Cardiac muscle cell (in vitro differentiated cells and primary cell): ENCODE data around the gene PIK3R6. TPM values are rescaled to one million over a fixed set of nuclear protein-coding genes. Genes with fewer than 3 reads are reported as not detected.

ENCODE experiments used
- DNase-seq, 2 donors: peaks; one replicate each; pipeline versions ENCODE4 v3.0.0 to v3.0.0-alpha.2; 2010 to 2017; ENCODE audit warnings: low read depth in 1 of 2, low spot score in 1 of 2
- H3K27ac ChIP-seq: fragments of 200-600 bp; sonication (generic); 2 replicates; pipeline ENCODE4 v1.5.1; 2016
- H3K27me3 ChIP-seq: fragments of 200-600 bp; sonication (generic); 2 replicates; pipeline ENCODE4 v1.6.0; 2016; ENCODE audit warnings: control low read depth
- H3K36me3 ChIP-seq: fragments of 200-600 bp; sonication (generic); 2 replicates; pipeline ENCODE4 v1.5.1; 2016; ENCODE audit warnings: control low read depth
- H3K4me1 ChIP-seq: fragments of 200-600 bp; sonication (generic); 2 replicates; pipeline ENCODE4 v1.8.1; 2017; ENCODE audit warnings: low read depth, mild to moderate bottlenecking, mixed run types
- H3K4me3 ChIP-seq: fragments of 200-600 bp; sonication (generic); 2 replicates; pipeline ENCODE4 v1.5.1; 2016; ENCODE audit warnings: mild to moderate bottlenecking
- H3K9me3 ChIP-seq: fragments of 200-600 bp; sonication (generic); 2 replicates; pipeline ENCODE4 v1.5.1; 2017; ENCODE audit warnings: low read depth, mild to moderate bottlenecking, control low read depth
- CTCF ChIP-seq: IDR thresholded peaks from 2 replicates; pipeline ENCODE4 v1.5.1; 2012; ENCODE audit warnings: low read depth, mild to moderate bottlenecking, low read length
- polyA plus RNA-seq: library from polyadenylated mRNA; unstranded; fragments of >200 nt; fragmentation: Nextera tagmentation; extraction: Ambion mirVana; gene quantifications from 2 replicates; pipeline ENCODE4 v1.2.1, GENCODE V29; 2016
- total RNA-seq: library from RNA; depleted of rRNA; stranded (reverse); fragments of >200 nt; gene quantifications from 2 replicates; pipeline ENCODE4 v1.2.3, GENCODE V29; 2016

PIK3R6 gene
- total and polyA plus RNA-seq, 2 experiments from 2014 or later: 0.48 TPM; not detected in 1

- Histone ChIP-seq H3K36me3 (no peaks in the 10 kb centered on the region), H3K4me3 (no peak overlapping the region), H3K27ac (no peak overlapping the region), H3K4me1 (peaks cover 4% of the 10 kb centered on the region), H3K27me3 (no peaks in the 10 kb centered on the region), H3K9me3 (no peaks in the 10 kb centered on the region)
- no peak for TF ChIP-seq CTCF
- no peak for DNase-seq
These were observed 3.0 kb upstream of the PIK3R6 start for GRCh38 chr17:8870406-8871040.

- Histone ChIP-seq H3K4me3 (no peak overlapping the region), H3K36me3 (no peaks in the 10 kb centered on the region), H3K4me1 (no peaks in the 10 kb centered on the region), H3K27ac (no peak overlapping the region), H3K27me3 (no peaks in the 10 kb centered on the region), H3K9me3 (no peaks in the 10 kb centered on the region)
- DNase-seq: no peak
- no peak for TF ChIP-seq CTCF
These were observed 1.8 kb upstream of the PIK3R6 start for GRCh38 chr17:8869114-8869815.

GRCh38 chr17:8868529-8868951 lies 1.1 kb upstream of the PIK3R6 start:
- no peaks in the 10 kb centered on the region for H3K4me1 ChIP-seq
- H3K27ac ChIP-seq: no peak overlapping the region
- no peak overlapping the region for H3K4me3 ChIP-seq
- no peak for DNase-seq
- TF ChIP-seq CTCF: no peak
- H3K36me3 ChIP-seq: no peaks in the 10 kb centered on the region
- no peaks in the 10 kb centered on the region for H3K27me3 ChIP-seq
- H3K9me3 ChIP-seq: no peaks in the 10 kb centered on the region

- DNase-seq: no peak
- no peaks in the 10 kb centered on the region for H3K4me1 ChIP-seq
- no peaks in the 10 kb centered on the region for H3K27me3 ChIP-seq
- H3K27ac ChIP-seq: no peak overlapping the region
- no peaks in the 10 kb centered on the region for H3K36me3 ChIP-seq
- no peak for TF ChIP-seq CTCF
- no peak overlapping the region for H3K4me3 ChIP-seq
- no peaks in the 10 kb centered on the region for H3K9me3 ChIP-seq
These were observed 618 bp upstream of the PIK3R6 start for GRCh38 chr17:8868092-8868491.

- DNase-seq: no peak
- TF ChIP-seq CTCF: no peak
- H3K4me1 ChIP-seq: peaks cover 3% of the 10 kb centered on the region
- no peak overlapping the region for H3K4me3 ChIP-seq
- H3K9me3 ChIP-seq: no peaks in the 10 kb centered on the region
- no peaks in the 10 kb centered on the region for H3K27me3 ChIP-seq
- H3K27ac ChIP-seq: no peak overlapping the region
- no peaks in the 10 kb centered on the region for H3K36me3 ChIP-seq
These were observed 1.7 kb downstream of the PIK3R6 start for GRCh38 chr17:8865811-8866210.
